ENCODE results near the gene VASH1.

- TF ChIP-seq CTCF (IDR thresholded peaks at IDR 0.05) = no peak
- no peak for TF ChIP-seq POLR2A (IDR thresholded peaks at IDR 0.05)
Measured at GRCh38 chr14:76775695-76776427, 14.6 kb downstream of the VASH1 start.
